SU-DHL-6 (cell line): ENCODE results near the gene BPIFB2.

Source experiments
- H2AFZ ChIP-seq: fragments of 200-600 bp; sonication (generic); 2 replicates; pipeline ENCODE4 v1.6.1; 2014; ENCODE audit warnings: low read depth, mild to moderate bottlenecking, moderate library complexity, mixed read lengths, antibody characterized with exemption, low read length; ENCODE audit not compliant: severe bottlenecking
- H3F3A ChIP-seq: fragments of 200-600 bp; shearing (Covaris generic); 2 replicates; pipeline ENCODE4 v1.6.0; 2016; ENCODE audit warnings: antibody characterized with exemption, mild to moderate bottlenecking; ENCODE audit not compliant: insufficient read depth
- H3K27ac ChIP-seq: fragments of 200-600 bp; sonication (generic); 2 replicates; pipeline ENCODE4 v1.5.1; 2016; ENCODE audit warnings: low read depth, mild to moderate bottlenecking, low read length, moderate library complexity, mixed read lengths
- H3K27me3 ChIP-seq: fragments of 200-600 bp; sonication (generic), shearing (Covaris generic); 2 replicates; pipeline ENCODE4 v1.6.0; 2014; ENCODE audit warnings: mild to moderate bottlenecking, low read length
- H3K36me3 ChIP-seq: fragments of 200-600 bp; sonication (generic); 2 replicates; pipeline ENCODE4 v1.6.1; 2014; ENCODE audit warnings: mild to moderate bottlenecking, low read length, mixed read lengths
- H3K4me2 ChIP-seq: fragments of 300-600, 200-600 bp; shearing (Covaris generic), sonication (generic); 2 replicates; pipeline ENCODE4 v1.6.0; 2014; ENCODE audit warnings: low read length, low read depth, mild to moderate bottlenecking; ENCODE audit not compliant: poor library complexity, severe bottlenecking
- H3K4me3 ChIP-seq: fragments of 200-600 bp; sonication (generic); 2 replicates; pipeline ENCODE4 v1.5.1; 2014; ENCODE audit warnings: antibody characterized with exemption, low read length, mild to moderate bottlenecking, mixed read lengths; ENCODE audit not compliant: insufficient read depth, poor library complexity, severe bottlenecking
- H3K79me2 ChIP-seq: fragments of 200-600 bp; sonication (generic); 2 replicates; pipeline ENCODE4 v1.6.1; 2014; ENCODE audit warnings: mild to moderate bottlenecking, low read length, moderate library complexity; ENCODE audit not compliant: insufficient read depth
- H3K9ac ChIP-seq: fragments of 200-600 bp; sonication (generic); 2 replicates; pipeline ENCODE4 v1.7.0; 2014; ENCODE audit warnings: mild to moderate bottlenecking, low read length
- H3K9me2 ChIP-seq: fragments of 200-600 bp; sonication (generic); replicated peaks from 2 replicates; pipeline ENCODE4 v1.6.1; 2014; ENCODE audit warnings: low read length; ENCODE audit not compliant: insufficient read depth
- H3K9me3 ChIP-seq: fragments of 200-600 bp; sonication (generic); 2 replicates; pipeline ENCODE4 v1.6.1; 2014; ENCODE audit warnings: low read length, mixed read lengths; ENCODE audit not compliant: insufficient read depth
- H4K20me1 ChIP-seq: fragments of 200-600 bp; sonication (generic); 2 replicates; pipeline ENCODE4 v1.6.1; 2014; ENCODE audit warnings: low read depth, mild to moderate bottlenecking, antibody characterized with exemption, low read length, moderate library complexity, mixed read lengths
- CTCF ChIP-seq: fragments of 200-600 bp; sonication (generic); IDR thresholded peaks from one replicate; pipeline ENCODE4 v1.5.1; 2017; ENCODE audit warnings: antibody characterized with exemption, mild to moderate bottlenecking, low read length, moderate library complexity; ENCODE audit not compliant: insufficient read depth, poor library complexity, severe bottlenecking
- EZH2phosphoT487 ChIP-seq: fragments of 200-600 bp; sonication (generic), shearing (Covaris generic); conservative IDR thresholded peaks from 2 replicates; pipeline ENCODE4 v1.6.1; 2018; ENCODE audit warnings: mild to moderate bottlenecking, antibody characterized with exemption, low read length, moderate library complexity, mixed read lengths

BPIFB2 gene

GRCh38 chr20:33030569-33030968 lies 23.1 kb downstream of the BPIFB2 start:
- Histone ChIP-seq H3K9ac (no peak overlapping the region), H2AFZ (no peak overlapping the region), H3K4me3 (no peak overlapping the region), H3K9me3 (no peaks in the 10 kb centered on the region), H3K4me2 (no peak overlapping the region), H3K79me2 (no peaks in the 10 kb centered on the region), H3K27ac (no peak overlapping the region), H3K36me3 (no peaks in the 10 kb centered on the region), H3K27me3 (no peaks in the 10 kb centered on the region), H3F3A (no peaks in the 10 kb centered on the region), H4K20me1 (no peaks in the 10 kb centered on the region), H3K9me2 (no peaks in the 10 kb centered on the region)
- TF ChIP-seq EZH2phosphoT487 (no peak), CTCF (no peak)

GRCh38 chr20:33031531-33031930 lies 24.0 kb downstream of the BPIFB2 start, which contains the start of gene BPIFB6:
TSS of gene BPIFB6 (plus strand) at chr20:33031648. CDS start at chr20:33031648, 0 bp downstream.
- H3F3A ChIP-seq = no peaks in the 10 kb centered on the region
- no peaks in the 10 kb centered on the region for H3K9me2 ChIP-seq
- no peaks in the 10 kb centered on the region for H3K27me3 ChIP-seq
- no peak within 1 kb of the TSS for H2AFZ ChIP-seq
- no peak within 1 kb of the TSS for H3K27ac ChIP-seq
- no peaks in the 10 kb centered on the region for H4K20me1 ChIP-seq
- H3K4me3 ChIP-seq = no peak within 1 kb of the TSS
- no peak within 1 kb of the TSS for H3K9ac ChIP-seq
- H3K9me3 ChIP-seq = no peaks in the 10 kb centered on the region
- no peaks in the 10 kb centered on the region for H3K79me2 ChIP-seq
- TF ChIP-seq EZH2phosphoT487 (no peak), CTCF (no peak)
- no peak within 1 kb of the TSS for H3K4me2 ChIP-seq
- no peaks in the 10 kb centered on the region for H3K36me3 ChIP-seq

GRCh38 chr20:33032555-33032954 lies 25.1 kb downstream of the BPIFB2 start:
- Histone ChIP-seq H3K9me2 (no peaks in the 10 kb centered on the region), H3K9me3 (no peaks in the 10 kb centered on the region), H3K9ac (no peak overlapping the region), H4K20me1 (no peaks in the 10 kb centered on the region), H3K36me3 (no peaks in the 10 kb centered on the region), H3K79me2 (no peaks in the 10 kb centered on the region), H3K4me2 (no peak overlapping the region), H3F3A (no peaks in the 10 kb centered on the region), H2AFZ (no peak overlapping the region), H3K27ac (no peak overlapping the region), H3K27me3 (no peaks in the 10 kb centered on the region), H3K4me3 (no peak overlapping the region)
- TF ChIP-seq CTCF (no peak), EZH2phosphoT487 (no peak)
